ENCODE measurements around the gene SOX15. TPM values are rescaled to one million over a fixed set of nuclear protein-coding genes. Genes with fewer than 3 reads are reported as not detected.

SOX15 gene
- total and polyA plus RNA-seq, 2 experiments from 2014 or later, result 0.13 to 0.89 TPM

- Histone ChIP-seq H3K36me3 (replicated peaks; ENCODE audit: insufficient read depth, low read depth) (no peaks in the 10 kb centered on the region), H3K27me3 (no peaks in the 10 kb centered on the region), H3K9me2 (replicated peaks; ENCODE audit: insufficient read depth) (no peaks in the 10 kb centered on the region), H3K4me3 (no peak overlapping the region), H3K9me3 (ENCODE audit: low read depth) (no peaks in the 10 kb centered on the region), H4K20me1 (ENCODE audit: insufficient read depth, poor library complexity, severe bottlenecking) (no peaks in the 10 kb centered on the region), H3K4me1 (ENCODE audit: insufficient read depth) (no peaks in the 10 kb centered on the region), H3K4me2 (no peak overlapping the region), H2AFZ (no peak overlapping the region), H3K27ac (no peak overlapping the region), H3K79me2 (peaks cover 22% of the 10 kb centered on the region)
- TF ChIP-seq EZH2 (IDR thresholded peaks at IDR 0.05; ENCODE audit: borderline replicate concordance), result no peak
- no peak for TF ChIP-seq CTCF (IDR thresholded peaks at IDR 0.05; ENCODE audit: poor library complexity)
- TF ChIP-seq EZH2phosphoT487 (IDR thresholded peaks at IDR 0.05; ENCODE audit: low read depth, severe bottlenecking, unreplicated experiment), result no peak
- no peak for DNase-seq (ENCODE audit: low spot score)
- WGBS (ENCODE audit: low lambda C conversion rate, missing lambda C conversion rate), result 95% methylated on average over 27 of the region's 30 CpGs
Measured at GRCh38 chr17:7588553-7589203, 1.2 kb downstream of the SOX15 start.

GRCh38 chr17:7587420-7588151 is 2.3 kb downstream of the SOX15 start:
- H2AFZ ChIP-seq, result no peak overlapping the region
- WGBS (ENCODE audit: low lambda C conversion rate, missing lambda C conversion rate), result 85% methylated on average over 12 of the region's 12 CpGs
- no peaks in the 10 kb centered on the region for H3K36me3 ChIP-seq (replicated peaks; ENCODE audit: insufficient read depth, low read depth)
- DNase-seq (ENCODE audit: low spot score), result no peak
- no peak overlapping the region for H3K27ac ChIP-seq
- no peak for TF ChIP-seq CTCF (IDR thresholded peaks at IDR 0.05; ENCODE audit: poor library complexity)
- no peak for TF ChIP-seq EZH2 (IDR thresholded peaks at IDR 0.05; ENCODE audit: borderline replicate concordance)
- TF ChIP-seq EZH2phosphoT487 (IDR thresholded peaks at IDR 0.05; ENCODE audit: low read depth, severe bottlenecking, unreplicated experiment), result no peak
- H3K4me3 ChIP-seq, result no peak overlapping the region
- no peaks in the 10 kb centered on the region for H4K20me1 ChIP-seq (ENCODE audit: insufficient read depth, poor library complexity, severe bottlenecking)
- H3K27me3 ChIP-seq, result no peaks in the 10 kb centered on the region
- no peaks in the 10 kb centered on the region for H3K9me3 ChIP-seq (ENCODE audit: low read depth)
- H3K4me1 ChIP-seq (ENCODE audit: insufficient read depth), result peaks cover 7% of the 10 kb centered on the region
- H3K4me2 ChIP-seq, result no peak overlapping the region
- no peaks in the 10 kb centered on the region for H3K9me2 ChIP-seq (replicated peaks; ENCODE audit: insufficient read depth)
- H3K79me2 ChIP-seq, result peaks cover 29% of the 10 kb centered on the region

GRCh38 chr17:7586673-7587419 is 3.0 kb downstream of the SOX15 start:
- Histone ChIP-seq H3K4me1 (ENCODE audit: insufficient read depth) (peaks cover 10% of the 10 kb centered on the region), H2AFZ (no peak overlapping the region), H3K79me2 (peaks cover 36% of the 10 kb centered on the region), H3K9me3 (ENCODE audit: low read depth) (no peaks in the 10 kb centered on the region), H3K36me3 (replicated peaks; ENCODE audit: insufficient read depth, low read depth) (no peaks in the 10 kb centered on the region), H3K9me2 (replicated peaks; ENCODE audit: insufficient read depth) (no peaks in the 10 kb centered on the region), H3K4me3 (no peak overlapping the region), H3K27me3 (no peaks in the 10 kb centered on the region), H3K4me2 (no peak overlapping the region), H4K20me1 (ENCODE audit: insufficient read depth, poor library complexity, severe bottlenecking) (no peaks in the 10 kb centered on the region), H3K27ac (no peak overlapping the region)
- DNase-seq (ENCODE audit: low spot score), result peak; percentile 50
- peak; percentile 19 for TF ChIP-seq CTCF (IDR thresholded peaks at IDR 0.05; ENCODE audit: poor library complexity)
- TF ChIP-seq EZH2 (IDR thresholded peaks at IDR 0.05; ENCODE audit: borderline replicate concordance), result no peak
- 91% methylated on average over 9 of the region's 9 CpGs for WGBS (ENCODE audit: low lambda C conversion rate, missing lambda C conversion rate)

Data from hepatocyte (in vitro differentiated cells).